Measurements from ENCODE around the gene CNOT2.

DNA sequence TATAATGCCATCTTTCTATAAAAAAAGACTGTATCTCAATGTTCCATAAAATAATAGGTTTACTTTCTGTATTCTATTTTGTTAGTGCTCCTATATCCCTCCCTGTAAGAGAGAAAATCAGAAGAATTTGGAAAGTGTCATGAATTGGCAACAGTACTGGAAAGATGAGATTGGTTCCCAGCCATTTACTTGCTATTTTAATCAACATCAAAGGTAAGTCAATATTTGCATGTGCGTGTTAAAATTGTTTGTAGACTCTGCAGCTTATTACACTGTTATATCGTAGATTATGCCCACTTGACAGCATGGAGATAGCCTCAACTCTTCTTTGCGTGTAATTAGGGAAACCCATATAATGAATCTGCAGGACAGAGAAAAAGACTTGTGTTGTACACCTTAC, 156.9 kb downstream of the CNOT2 start:
- TF ChIP-seq, protein P1, sequence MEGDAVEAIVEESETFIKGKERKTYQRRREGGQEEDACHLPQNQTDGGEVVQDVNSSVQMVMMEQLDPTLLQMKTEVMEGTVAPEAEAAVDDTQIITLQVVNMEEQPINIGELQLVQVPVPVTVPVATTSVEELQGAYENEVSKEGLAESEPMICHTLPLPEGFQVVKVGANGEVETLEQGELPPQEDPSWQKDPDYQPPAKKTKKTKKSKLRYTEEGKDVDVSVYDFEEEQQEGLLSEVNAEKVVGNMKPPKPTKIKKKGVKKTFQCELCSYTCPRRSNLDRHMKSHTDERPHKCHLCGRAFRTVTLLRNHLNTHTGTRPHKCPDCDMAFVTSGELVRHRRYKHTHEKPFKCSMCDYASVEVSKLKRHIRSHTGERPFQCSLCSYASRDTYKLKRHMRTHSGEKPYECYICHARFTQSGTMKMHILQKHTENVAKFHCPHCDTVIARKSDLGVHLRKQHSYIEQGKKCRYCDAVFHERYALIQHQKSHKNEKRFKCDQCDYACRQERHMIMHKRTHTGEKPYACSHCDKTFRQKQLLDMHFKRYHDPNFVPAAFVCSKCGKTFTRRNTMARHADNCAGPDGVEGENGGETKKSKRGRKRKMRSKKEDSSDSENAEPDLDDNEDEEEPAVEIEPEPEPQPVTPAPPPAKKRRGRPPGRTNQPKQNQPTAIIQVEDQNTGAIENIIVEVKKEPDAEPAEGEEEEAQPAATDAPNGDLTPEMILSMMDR (IDR thresholded peaks at IDR 0.05 in 4 of 5, conservative IDR thresholded peaks at IDR 0.05 in 1 of 5), result no peak
- no peak for TF ChIP-seq POLR2A (IDR thresholded peaks at IDR 0.05)

Data from gastrocnemius medialis (tissue), 4 donors.